ENCODE data around the gene GNG7.
"Not testable (repeated sequence)": the region's sequence is repeated elsewhere in the genome, so short reads cannot be mapped to it uniquely, and the experiment has no call there.

Gene GNG7

DNA sequence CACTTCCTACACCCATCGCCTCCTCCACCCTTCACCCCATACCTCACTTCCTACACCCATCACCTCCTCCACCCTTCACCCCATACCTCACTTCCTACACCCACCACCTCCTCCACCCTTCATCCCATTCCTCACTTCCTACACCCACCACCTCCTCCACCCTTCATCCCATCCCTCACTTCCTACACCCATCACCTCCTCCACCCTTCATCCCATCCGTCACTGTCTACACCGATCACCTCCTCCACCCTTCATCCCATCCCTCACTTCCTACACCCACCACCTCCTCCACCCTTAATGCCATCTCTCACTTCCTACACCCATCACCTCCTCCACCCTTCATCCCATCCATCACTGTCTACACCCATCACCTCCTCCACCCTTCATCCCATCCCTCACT, 10.7 kb upstream of the GNG7 start:
- not testable (repeated sequence) for DNase-seq (ENCODE audit: low read depth)

DNA sequence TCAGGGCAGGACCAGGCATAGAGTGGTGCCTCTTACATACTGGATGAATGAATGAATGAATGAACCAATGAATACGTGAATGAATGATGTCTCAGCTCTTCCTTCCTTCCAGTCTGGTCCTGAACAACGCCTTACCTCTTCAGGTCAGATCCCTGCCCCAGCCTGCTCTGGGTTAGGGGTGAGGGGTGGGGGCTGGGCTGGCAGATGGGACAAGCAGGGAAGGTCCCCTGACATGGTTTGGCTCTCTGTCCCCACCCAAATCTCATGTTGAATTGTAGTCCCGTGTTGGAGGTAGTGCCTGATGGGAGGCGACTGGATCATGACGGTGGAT, 9.3 kb upstream of the GNG7 start:
- no peak for DNase-seq (ENCODE audit: low read depth)

DNA sequence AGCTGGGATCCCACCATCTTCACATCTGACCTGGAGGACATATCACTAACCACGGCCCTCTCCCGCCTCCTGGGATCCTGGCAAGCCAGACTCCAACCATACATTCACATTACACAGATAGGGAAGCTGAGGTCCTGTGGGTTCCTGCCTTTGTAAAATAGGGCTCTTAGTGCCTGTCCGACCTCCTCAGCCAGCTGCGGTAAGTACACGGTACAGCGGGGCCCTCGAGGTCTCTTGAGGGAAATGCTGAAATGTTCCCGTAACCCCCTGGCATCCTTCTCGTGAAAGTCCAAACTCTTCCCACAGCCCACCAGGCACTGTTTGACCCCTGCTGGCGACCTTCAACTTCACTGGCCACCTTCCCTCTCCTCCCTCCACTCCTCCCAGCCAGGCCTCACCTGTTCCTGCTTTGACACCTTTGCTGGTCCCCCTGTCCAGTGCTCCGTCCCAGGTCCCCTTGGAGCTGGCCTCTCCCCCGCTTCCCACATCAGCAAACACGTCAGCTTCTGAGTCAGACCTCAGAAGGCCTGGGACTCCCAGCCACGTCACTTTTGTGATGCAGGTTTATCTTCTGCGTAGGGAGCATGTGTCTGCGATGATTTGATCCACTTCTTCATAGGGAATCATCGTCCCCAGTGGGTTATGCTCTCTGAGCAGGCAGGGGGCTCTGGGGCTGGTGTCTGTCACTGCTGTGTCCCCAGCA, 8.8 kb upstream of the GNG7 start:
- peak; percentile 13 for DNase-seq (ENCODE audit: low read depth)

DNA sequence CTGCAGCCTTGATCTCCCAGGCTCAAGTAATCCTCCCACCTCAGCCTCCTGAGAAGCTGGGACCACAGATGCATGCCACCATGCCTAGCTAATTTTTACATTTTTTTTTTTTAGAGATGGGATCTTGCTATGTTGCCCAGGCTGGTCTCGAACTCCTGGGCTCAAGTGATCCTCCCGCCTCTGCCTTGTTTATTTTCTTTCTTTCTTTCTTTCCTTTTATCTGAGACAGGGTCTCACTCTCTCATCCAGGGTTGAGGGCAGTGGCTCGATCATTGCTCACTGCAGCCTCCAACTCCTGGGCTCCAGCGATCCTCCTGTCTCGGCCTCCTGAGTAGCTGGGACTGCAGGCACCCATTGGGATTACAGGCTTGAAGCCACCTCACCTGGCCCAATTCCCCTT, 3.8 kb upstream of the GNG7 start:
- no peak for DNase-seq (ENCODE audit: low read depth)

DNA sequence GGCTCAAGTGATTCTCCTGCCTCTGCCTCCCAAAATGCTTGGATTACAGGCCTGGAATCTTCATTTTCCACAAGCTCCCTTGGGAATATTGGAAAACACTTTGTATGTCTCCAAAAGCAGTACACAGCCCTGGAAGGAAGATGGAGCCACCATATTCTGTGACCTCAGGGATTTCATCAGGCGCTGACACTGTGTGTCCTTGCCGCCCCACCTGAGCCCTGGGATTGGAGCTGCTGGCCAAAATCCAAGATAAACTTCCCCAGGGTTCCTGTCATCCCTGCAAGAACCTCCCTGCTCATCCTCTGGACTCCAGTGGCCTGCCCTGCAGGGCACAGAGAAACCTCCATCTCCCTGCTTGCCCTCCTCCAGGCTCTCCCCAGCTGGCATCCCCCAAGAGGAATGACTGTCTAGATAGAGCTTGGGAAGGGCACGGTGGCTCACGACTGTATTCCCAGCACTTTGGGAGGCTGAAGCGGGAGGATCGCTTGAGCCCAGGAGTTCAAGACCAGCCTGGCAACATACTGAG, 1.3 kb upstream of the GNG7 start:
- DNase-seq (ENCODE audit: low read depth): no peak

DNA sequence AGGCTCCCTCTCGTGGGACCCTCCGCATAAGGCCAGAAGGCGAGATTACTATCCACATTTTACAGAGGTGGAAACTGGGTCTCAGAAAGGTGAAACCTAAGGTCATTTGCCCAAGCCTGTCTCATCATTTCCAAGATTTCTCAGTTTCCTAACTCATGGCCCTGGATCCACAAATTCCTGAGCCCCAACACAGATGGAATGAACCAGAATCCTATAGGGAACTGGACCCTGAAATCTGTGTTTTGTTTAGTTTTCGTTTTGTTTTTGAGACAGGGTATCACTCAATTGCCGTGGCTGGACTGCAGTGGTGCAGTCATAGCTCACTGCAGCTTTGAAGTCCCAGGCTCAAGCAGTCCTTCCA, 563 bp upstream of the GNG7 start:
- DNase-seq (ENCODE audit: low read depth): no peak

DNA sequence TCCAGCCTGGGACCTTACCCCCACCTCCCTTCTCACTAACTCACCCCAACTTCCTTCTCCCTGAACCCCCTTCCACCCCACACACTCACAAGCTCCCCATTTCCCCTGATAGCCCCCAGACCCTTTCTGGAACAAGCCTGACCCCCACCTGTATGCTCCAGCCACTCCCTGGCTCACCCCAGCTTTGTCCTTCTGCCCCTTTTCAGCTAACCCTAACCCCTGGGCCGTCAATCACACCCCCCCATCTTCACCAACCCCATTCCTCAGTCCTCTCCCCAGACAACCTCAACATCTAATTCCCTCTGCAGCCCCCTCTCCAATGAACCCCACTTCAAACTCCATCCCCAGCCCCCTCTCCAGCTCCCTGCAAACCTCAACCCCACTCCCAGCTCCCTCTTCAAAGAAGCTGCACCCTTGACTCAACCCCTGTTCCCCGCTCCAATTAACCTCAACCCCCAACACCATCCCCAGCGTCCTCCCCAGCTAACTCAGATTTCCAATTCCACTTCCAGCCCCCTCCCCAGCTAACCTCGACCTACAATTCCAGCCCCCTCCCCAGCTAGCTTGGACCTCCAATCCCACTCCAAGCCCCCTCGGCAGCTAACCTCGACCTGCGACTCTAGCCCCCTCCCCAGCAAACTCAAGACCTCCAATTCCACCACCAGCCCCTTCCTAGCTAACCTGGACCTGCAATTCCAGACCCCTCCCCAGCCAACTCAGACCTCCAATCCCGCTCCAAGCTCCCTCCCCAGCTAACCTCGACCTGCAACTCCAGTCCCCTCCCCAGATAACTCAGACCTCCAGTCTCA, 929 bp downstream of the GNG7 start:
- no peak for DNase-seq (ENCODE audit: low read depth)

DNA sequence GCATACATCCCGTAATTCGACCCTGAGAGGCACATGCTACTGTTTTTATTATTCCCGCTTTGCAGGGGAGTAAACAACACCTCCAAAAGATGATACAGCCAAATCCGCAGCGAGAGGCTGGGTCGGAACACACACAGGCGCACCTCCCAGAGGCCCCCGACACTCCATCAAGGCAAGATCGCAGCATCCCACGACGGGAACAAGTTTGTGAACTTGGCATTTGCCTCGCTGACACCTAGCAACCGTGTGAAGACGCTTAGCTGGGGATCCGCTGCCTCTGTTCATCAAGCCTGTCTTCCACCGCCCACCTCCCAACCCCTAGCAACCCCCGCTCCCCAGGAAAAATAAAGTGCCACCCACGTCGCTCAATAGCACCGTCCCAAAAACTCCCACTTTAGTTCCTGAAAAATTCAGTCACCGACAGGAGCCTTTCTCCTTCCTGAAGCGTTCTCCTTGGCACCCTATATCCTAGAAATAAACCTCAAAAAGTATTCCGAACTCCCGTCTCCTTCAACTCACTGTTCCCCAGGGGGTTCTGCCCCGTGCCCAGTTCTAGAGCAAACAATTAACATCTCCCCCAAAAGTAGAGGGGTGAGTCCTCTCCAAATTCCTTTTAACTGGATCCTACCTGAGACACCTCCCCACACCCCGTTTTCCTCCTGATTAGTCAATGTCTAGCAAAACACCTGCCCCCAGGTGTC, 1.7 kb downstream of the GNG7 start:
- DNase-seq (ENCODE audit: low read depth): no peak

DNA sequence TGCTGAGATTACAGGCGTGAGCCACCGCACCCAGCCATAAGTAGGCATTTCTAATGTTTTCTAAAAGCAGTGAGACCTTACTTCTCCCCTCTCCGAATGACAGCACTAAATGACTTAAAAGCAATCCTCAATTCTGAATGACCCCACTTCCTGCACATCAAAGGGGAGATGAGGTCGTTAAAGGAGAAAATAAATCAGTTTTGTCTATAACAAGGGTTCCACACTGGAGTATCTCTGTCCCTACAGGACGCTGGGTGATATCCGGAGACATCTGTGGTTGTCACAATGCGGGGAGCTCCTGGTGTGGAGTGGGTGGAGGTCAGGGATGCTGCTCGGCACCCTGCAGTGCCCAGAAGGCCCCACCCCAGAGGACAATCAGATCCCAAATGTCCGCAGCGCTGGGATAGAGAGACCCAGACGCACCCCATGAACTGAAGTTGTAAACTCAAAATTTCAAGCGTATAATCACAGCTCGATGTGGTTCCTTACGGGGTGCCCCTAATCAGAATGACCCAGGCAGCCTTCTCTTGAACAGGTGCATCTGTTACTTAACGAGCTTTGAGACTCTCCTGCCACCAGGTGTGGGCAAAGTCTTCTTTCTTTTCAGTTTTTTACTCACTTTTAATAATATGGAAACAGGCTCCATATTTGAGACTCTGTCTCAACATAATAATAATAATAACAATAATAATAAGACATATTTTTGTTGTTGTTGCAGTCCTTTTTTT, 2.9 kb downstream of the GNG7 start:
- DNase-seq (ENCODE audit: low read depth): no peak

DNA sequence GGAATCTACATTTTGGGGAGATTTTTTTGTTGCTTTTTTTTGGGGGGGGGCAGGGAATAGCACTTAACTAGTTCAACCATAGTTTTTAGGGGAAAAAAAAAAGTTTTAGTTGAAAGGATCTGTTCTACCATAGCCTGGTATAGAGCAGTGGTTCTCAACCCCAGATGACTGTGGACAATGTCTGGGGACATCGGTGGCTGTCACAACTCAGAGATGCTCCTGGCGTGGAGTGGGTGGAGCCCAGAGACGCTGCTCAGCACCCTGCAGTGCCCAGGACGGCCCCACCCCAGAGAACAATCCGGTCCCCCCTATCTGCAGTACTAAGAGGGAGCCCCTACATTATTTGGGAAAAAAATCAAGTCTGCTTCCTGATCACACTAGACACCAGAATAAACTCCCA, 8.3 kb downstream of the GNG7 start:
- DNase-seq (ENCODE audit: low read depth): no peak

DNA sequence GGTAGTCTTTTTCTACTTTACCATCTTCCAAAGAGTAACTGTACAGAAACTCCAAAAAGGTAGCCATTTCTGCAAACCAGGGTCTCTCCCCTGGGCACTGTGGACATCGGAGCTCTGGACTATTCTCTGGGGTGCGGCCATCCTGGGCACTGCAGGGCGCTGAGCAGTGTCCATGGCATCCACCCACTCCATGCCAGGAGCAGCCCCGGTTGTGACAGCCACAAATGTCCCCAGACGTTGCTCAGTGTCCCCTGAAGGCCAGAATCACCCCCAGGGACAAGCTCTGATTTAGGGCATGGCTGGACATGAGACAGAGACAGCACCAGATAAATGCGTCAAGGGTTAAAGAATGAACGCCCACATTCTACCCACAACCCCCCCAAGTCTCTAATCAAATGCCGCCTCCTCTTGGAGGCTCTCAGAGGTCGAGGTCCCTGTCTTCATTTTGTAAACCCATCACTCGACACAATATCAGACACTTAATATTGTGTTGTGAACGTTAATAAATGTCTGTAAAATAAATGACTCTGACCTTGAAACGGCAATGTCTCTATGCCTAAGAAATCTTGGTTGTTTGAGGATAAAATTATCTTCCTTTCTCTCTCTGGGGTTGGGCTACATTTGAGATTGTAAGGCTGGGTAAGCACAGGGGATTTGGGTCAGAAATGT, 8.9 kb downstream of the GNG7 start:
- no peak for DNase-seq (ENCODE audit: low read depth)

DNA sequence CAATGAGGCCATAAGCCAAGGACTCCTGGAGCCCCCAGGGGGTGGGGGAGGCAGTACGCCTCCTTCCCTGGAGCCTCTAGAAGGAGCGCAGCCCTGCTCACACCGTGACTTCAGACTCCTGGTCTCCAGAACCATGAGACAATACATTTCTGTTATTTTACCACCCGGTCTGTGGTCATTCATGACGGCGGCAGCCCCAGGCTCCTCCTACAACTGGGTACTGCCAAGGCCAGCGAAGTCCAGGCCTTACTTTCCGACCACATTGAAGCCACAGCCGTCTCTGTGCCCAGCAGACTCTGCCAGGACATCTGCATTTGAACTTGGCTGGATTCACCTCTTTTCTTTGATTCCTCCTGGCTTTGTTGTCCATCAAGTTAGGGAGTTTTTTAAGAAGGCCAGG, 10.5 kb downstream of the GNG7 start:
- DNase-seq (ENCODE audit: low read depth): no peak

DNA sequence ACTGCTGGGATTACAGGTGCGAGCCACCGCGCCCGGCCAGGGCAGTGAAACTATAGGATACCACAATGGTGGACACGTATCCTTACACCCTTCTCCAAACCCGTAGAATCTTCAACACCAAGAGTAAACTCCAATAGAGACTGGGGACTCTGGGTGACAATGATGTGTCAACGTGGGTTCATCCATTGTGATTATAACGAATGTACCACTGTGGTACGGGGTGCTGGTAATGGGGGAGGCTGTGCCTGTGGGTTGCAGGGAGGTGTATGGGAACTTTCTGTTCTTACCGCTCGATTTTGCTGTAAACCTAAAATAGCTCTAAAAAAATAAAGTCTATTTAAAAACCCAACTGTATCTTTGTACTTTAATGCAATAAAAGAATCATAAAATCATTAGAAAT, 11.6 kb downstream of the GNG7 start:
- DNase-seq (ENCODE audit: low read depth): no peak

DNA sequence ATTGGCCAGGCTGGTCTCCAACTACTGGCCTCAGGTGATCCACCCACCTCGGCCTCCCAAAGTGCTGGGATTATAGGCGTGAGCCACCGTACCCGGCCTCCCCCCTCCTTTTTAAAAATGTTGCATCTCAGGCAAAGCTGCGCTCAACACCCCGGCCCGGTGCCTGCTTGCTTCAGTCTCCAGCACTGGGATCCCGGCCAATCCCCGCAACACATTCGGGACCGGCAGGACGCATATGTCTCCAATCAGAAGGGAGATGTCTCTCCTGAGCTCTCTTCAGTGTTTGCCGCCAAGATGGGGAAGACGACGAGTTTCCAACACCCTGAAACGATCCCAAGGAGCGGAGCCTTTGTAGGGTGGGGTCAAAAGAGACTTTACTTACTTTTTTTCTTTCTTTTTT, 16.1 kb downstream of the GNG7 start:
- DNase-seq (ENCODE audit: low read depth): no peak

DNA sequence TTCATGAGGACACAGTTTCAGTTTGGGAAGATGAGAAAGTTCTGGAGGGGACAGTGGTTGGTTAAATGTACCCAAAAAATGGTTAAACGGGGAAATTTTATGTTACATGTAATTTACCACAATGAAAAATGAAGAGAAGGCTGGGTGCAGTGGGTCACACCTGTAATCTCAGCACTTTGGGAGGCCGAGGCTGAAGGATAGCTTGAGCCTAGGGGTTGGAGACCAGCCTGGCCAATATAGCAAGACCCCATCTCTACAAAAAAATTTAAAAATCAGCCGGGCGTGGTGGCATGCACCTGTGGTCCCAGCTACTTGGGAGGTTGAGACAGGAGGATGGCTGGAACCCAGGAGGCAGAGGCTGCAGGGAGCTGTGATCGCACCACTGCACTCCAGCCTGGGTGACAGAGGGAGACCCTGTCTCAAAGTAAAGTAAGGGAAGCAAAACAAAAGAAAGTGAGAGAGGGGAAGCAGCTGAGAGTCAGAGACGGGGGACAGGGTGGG, 17.2 kb downstream of the GNG7 start:
- DNase-seq (ENCODE audit: low read depth): no peak

DNA sequence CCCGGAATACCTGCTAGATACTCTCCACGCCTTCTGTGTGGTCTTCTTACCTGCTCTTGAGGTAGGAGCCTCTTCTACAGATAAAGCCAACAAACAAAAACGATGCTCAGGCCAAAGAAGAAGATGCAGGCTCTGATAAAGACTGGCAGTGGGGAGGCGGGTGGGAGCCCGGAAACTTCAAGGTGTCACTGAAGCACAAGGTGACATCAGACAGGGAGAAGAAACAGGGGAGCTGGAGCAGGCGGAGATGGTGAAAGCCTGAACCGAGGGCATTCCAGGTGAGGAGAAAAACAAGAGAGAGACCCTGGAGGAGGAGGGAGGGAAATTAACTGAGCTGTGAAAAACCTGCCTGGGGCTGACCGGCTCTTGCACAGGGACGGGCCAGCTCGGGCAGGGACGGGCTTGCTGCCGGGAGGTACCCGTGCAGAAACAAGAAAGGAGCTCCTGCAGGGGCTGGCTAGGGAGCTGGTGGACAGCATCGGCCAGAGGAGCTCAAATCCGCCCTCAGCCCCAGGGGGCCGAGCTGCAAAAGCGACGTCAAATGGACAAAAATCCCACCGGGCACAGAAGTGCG, 19.0 kb downstream of the GNG7 start:
- no peak for DNase-seq (ENCODE audit: low read depth)

DNA sequence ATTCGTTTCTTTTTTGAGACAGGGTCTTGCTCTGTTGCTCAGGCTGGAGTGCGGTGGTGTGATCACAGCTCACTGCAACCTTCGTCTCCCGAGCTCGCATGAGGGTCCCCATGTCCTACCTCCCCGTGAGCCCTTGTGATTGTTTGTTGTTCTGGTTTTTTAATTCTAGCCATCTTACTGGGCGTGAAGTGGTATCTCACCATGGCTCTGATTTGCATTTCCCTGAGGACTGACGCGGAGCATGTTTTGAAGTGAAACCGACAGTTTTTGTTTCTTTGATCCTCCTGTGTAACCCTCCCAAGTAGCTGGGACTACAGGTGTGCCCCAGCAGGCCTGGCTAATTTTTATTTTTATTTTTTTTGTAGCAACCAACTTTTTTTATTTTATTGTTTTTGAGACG, 21.7 kb downstream of the GNG7 start:
- no peak for DNase-seq (ENCODE audit: low read depth)

DNA sequence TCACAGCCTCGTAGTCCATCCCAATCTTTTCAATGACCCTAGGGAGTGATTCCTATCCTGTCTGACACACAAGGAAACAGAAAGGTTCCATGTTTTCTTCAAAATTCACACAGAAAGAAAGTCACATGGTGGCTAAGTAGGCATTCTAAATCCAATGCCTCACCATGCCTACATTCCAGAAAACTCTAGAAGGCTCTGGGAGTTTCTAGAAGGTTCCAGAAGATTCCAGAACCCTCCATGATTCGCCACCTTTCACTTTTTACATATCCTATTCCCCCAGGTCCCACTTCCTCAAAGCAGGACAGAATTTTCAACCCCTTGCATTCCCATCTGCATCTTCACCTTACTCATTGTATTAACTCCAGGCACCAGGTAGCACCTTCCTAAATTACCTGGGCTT, 23.1 kb downstream of the GNG7 start:
- no peak for DNase-seq (ENCODE audit: low read depth)

DNA sequence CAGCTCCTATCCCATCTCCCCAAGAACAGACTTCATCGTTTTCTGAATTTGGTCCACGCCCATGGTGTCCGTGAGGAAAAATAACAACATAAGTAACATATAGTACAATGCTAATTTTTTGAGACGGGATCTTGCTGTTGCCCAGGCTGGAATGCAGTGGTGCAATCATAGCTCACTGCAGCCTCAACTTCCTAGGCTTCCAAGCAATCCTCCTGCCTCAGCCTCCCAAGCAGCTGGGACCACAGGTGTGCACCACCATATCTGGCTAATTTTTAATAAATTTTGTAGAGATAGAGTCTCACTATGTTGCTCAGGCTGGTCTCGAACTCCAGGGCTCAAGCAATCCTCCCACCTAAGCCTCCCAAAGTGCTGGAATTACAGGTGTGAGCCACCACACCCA, 23.5 kb downstream of the GNG7 start:
- DNase-seq (ENCODE audit: low read depth): not testable (repeated sequence)

DNA sequence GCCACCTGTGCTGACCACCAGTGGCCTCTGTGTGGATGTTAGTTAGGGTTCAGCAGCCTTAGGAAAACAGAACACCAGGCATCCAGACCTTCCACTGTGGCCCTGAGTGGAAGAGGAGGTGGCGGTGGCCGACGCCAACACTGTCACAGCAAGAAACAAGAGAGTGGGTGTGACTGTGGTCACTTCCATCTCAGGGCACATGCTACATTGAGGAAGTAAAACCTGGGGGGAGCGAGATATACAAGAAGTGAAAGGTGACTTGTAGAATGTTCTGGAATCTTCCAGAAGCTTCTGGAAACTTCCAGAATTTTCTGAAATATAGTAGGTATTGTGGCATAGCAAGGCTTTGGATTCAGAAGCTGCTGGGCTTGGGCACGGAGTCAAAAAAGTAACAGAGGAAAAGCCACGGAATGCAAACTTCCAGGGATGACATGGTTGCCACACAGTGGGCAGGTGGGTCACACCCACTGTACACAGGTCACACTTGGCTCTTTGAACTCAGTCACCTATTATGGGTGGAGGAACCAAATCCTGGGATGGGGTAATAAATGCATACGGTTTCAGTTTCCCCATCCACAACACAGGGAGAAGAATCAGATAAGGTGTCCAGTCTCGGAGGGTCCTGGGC, 24.3 kb downstream of the GNG7 start:
- no peak for DNase-seq (ENCODE audit: low read depth)

DNA sequence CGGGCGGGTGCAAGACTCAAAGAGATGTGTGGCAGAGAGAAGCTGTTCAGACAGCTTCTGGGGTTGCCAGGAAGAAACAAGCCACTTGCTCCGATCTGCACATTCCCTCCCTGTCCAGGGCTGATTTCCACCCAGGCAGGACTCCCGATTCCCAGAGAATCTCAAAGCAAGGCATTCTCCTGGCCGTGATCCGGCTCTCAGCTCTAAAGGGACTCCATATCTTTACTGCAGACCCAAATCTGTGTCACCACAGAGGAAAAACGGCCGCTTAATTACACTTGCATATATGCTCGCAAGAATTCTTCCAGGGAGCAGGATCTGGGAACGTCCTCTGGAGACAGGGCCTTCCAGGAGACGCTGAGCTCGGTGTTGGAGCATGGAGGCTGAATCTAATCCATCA, 25.7 kb downstream of the GNG7 start:
- no peak for DNase-seq (ENCODE audit: low read depth)
